Measurements from ENCODE around the gene CD300A. TPM values are rescaled to one million over a fixed set of nuclear protein-coding genes. Genes with fewer than 3 reads are reported as not detected.
A peak's percentile ranks its signal among the peaks of the same experiment; 100 is the strongest.

CD300A gene
- total RNA-seq, 1 donor from 2014 or later = not detected

GRCh38 chr17:74452841-74453661, 13.4 kb upstream of the CD300A start:
- no peaks in the 10 kb centered on the region for H3K9me3 Mint-ChIP-seq (ENCODE audit: unreplicated experiment)

GRCh38 chr17:74453665-74454196, 12.7 kb upstream of the CD300A start:
- H3K4me3 Mint-ChIP-seq (ENCODE audit: unreplicated experiment) = peak overlapping the region; percentile 40
- H3K27me3 Mint-ChIP-seq (ENCODE audit: unreplicated experiment) = peaks cover 5% of the 10 kb centered on the region
- H3K27ac Mint-ChIP-seq (ENCODE audit: unreplicated experiment) = no peak overlapping the region
- H3K36me3 Mint-ChIP-seq (ENCODE audit: unreplicated experiment) = no peaks in the 10 kb centered on the region
- H3K4me1 Mint-ChIP-seq (ENCODE audit: unreplicated experiment) = peaks cover 46% of the 10 kb centered on the region
- DNase-seq (ENCODE audit: extremely low spot score, unreplicated experiment) = no peak
- no peaks in the 10 kb centered on the region for H3K9me3 Mint-ChIP-seq (ENCODE audit: unreplicated experiment)
- no peak for TF ChIP-seq CTCF (IDR thresholded peaks at IDR 0.05)

More at GRCh38 chr17:74452841-74453661, 13.4 kb upstream of the CD300A start:
- DNase-seq (ENCODE audit: extremely low spot score, unreplicated experiment) = no peak
- peak overlapping the region; percentile 40 for H3K4me3 Mint-ChIP-seq (ENCODE audit: unreplicated experiment)
- H3K36me3 Mint-ChIP-seq (ENCODE audit: unreplicated experiment) = no peaks in the 10 kb centered on the region
- peak overlapping the region; percentile 20 for H3K27ac Mint-ChIP-seq (ENCODE audit: unreplicated experiment)
- no peak for TF ChIP-seq CTCF (IDR thresholded peaks at IDR 0.05)
- no peaks in the 10 kb centered on the region for H3K27me3 Mint-ChIP-seq (ENCODE audit: unreplicated experiment)
- peaks cover 51% of the 10 kb centered on the region for H3K4me1 Mint-ChIP-seq (ENCODE audit: unreplicated experiment)

- peak; percentile 95 for DNase-seq (ENCODE audit: extremely low spot score, unreplicated experiment)
- H3K36me3 Mint-ChIP-seq (ENCODE audit: unreplicated experiment) = no peaks in the 10 kb centered on the region
- no peak for TF ChIP-seq CTCF (IDR thresholded peaks at IDR 0.05)
- H3K4me1 Mint-ChIP-seq (ENCODE audit: unreplicated experiment) = peaks cover 40% of the 10 kb centered on the region
- H3K4me3 Mint-ChIP-seq (ENCODE audit: unreplicated experiment) = peak overlapping the region; percentile 55
- peaks cover 5% of the 10 kb centered on the region for H3K27me3 Mint-ChIP-seq (ENCODE audit: unreplicated experiment)
- peak overlapping the region; percentile 71 for H3K27ac Mint-ChIP-seq (ENCODE audit: unreplicated experiment)
- no peaks in the 10 kb centered on the region for H3K9me3 Mint-ChIP-seq (ENCODE audit: unreplicated experiment)
These were observed 12.0 kb upstream of the CD300A start for GRCh38 chr17:74454197-74455024.

GRCh38 chr17:74455025-74455545, 11.3 kb upstream of the CD300A start:
- Mint-ChIP-seq H3K4me3 (ENCODE audit: unreplicated experiment) (no peak overlapping the region), H3K36me3 (ENCODE audit: unreplicated experiment) (no peaks in the 10 kb centered on the region), H3K27me3 (ENCODE audit: unreplicated experiment) (peaks cover 5% of the 10 kb centered on the region), H3K9me3 (ENCODE audit: unreplicated experiment) (no peaks in the 10 kb centered on the region), H3K27ac (ENCODE audit: unreplicated experiment) (peak overlapping the region; percentile 71), H3K4me1 (ENCODE audit: unreplicated experiment) (peaks cover 33% of the 10 kb centered on the region)
- no peak for DNase-seq (ENCODE audit: extremely low spot score, unreplicated experiment)
- no peak for TF ChIP-seq CTCF (IDR thresholded peaks at IDR 0.05)

Data from osteocyte (in vitro differentiated cells).